Mesothelial cell of epicardium (in vitro differentiated cells): ENCODE data around the gene CRLF3. TPM values are rescaled to one million over a fixed set of nuclear protein-coding genes. Genes with fewer than 3 reads are reported as not detected.
"Not testable (repeated sequence)": the region's sequence is repeated elsewhere in the genome, so short reads cannot be mapped to it uniquely, and the experiment has no call there.

Experiments used
- DNase-seq, 2 experiments: peaks; one replicate each; pipeline ENCODE4 v3.0.0; 2021; ENCODE audit warnings: low spot score in 2 of 2; ENCODE audit not compliant: unreplicated experiment in 2 of 2
- H3K27ac Mint-ChIP-seq: 2 replicates; pipeline ENCODE4 v1.8.0; 2021; ENCODE audit warnings: mixed read lengths
- H3K27me3 Mint-ChIP-seq: 2 replicates; pipeline ENCODE4 v1.8.0; 2021; ENCODE audit warnings: low read depth, mixed read lengths
- H3K36me3 Mint-ChIP-seq: 2 replicates; pipeline ENCODE4 v1.8.0; 2021; ENCODE audit warnings: mixed read lengths
- H3K4me1 Mint-ChIP-seq: 2 replicates; pipeline ENCODE4 v1.8.0; 2021; ENCODE audit warnings: mixed read lengths
- H3K4me3 Mint-ChIP-seq: 2 replicates; pipeline ENCODE4 v1.8.0; 2021; ENCODE audit warnings: mild to moderate bottlenecking, moderate library complexity, mixed read lengths
- H3K9me3 Mint-ChIP-seq: 2 replicates; pipeline ENCODE4 v1.8.0; 2021; ENCODE audit warnings: mixed read lengths
- total RNA-seq: library from RNA; stranded (reverse); gene quantifications from 3 replicates; pipeline ENCODE4 v1.2.1, GENCODE V29; 2021
- TF ChIP-seq, protein P1 (sequence below): fragments of 200-600 bp; sonication (generic); IDR thresholded peaks from one replicate; pipeline ENCODE4 v1.5.0; 2021; ENCODE audit warnings: antibody characterized with exemption; ENCODE audit not compliant: unreplicated experiment

CRLF3 gene
- total RNA-seq, 1 donor from 2014 or later = 7.6 TPM

DNA sequence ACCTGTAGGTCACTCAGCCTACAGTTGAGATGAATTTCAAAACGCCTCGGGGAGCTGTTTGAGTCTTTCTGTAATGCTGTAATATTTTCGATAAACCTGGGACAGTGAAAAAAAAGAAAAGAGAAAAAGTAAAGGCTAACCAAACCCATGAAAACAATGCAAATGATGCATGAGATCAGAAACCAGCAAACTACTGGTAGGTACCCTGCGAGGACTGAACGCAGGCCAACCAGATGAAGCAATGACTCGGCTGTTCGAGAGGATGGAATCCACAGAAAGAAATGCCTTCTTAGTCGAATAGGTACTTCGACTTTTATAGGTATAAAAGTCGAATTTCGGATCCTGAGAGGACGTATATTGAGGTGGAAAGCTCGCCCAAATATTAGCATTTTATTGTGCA lies 6.8 kb upstream of the CRLF3 start:
- TF ChIP-seq, protein P1, sequence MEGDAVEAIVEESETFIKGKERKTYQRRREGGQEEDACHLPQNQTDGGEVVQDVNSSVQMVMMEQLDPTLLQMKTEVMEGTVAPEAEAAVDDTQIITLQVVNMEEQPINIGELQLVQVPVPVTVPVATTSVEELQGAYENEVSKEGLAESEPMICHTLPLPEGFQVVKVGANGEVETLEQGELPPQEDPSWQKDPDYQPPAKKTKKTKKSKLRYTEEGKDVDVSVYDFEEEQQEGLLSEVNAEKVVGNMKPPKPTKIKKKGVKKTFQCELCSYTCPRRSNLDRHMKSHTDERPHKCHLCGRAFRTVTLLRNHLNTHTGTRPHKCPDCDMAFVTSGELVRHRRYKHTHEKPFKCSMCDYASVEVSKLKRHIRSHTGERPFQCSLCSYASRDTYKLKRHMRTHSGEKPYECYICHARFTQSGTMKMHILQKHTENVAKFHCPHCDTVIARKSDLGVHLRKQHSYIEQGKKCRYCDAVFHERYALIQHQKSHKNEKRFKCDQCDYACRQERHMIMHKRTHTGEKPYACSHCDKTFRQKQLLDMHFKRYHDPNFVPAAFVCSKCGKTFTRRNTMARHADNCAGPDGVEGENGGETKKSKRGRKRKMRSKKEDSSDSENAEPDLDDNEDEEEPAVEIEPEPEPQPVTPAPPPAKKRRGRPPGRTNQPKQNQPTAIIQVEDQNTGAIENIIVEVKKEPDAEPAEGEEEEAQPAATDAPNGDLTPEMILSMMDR = no peak
- no peak for DNase-seq
- peak overlapping the region; percentile 99 for H3K4me3 Mint-ChIP-seq
- peak overlapping the region; percentile 98 for H3K27ac Mint-ChIP-seq
- no peaks in the 10 kb centered on the region for H3K9me3 Mint-ChIP-seq
- peaks cover 22% of the 10 kb centered on the region for H3K4me1 Mint-ChIP-seq
- peaks cover 3% of the 10 kb centered on the region for H3K36me3 Mint-ChIP-seq
- no peaks in the 10 kb centered on the region for H3K27me3 Mint-ChIP-seq

DNA sequence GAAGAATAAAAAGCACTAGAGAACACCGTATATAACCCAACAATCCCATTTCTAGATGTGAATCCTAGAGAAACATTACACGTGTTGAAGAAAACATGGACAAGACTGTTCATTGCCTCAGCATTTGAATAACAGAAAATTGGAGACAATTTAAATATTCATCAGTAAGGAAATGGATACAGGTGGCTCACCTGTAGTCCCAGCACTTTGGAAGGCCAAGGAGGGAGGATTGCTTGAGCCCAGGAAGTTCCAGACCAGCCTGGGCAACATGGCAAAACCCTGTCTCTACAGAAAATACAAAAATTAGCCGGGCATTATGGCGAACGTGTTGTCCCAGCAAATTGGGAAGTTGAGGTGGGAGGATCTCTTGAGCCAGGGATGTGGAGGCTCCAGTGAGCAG lies 4.5 kb upstream of the CRLF3 start:
- Mint-ChIP-seq H3K27me3 (no peaks in the 10 kb centered on the region), H3K4me1 (peaks cover 22% of the 10 kb centered on the region), H3K4me3 (no peak overlapping the region), H3K27ac (no peak overlapping the region), H3K36me3 (no peaks in the 10 kb centered on the region), H3K9me3 (no peaks in the 10 kb centered on the region)
- TF ChIP-seq, protein P1 = no peak
- DNase-seq = no peak

DNA sequence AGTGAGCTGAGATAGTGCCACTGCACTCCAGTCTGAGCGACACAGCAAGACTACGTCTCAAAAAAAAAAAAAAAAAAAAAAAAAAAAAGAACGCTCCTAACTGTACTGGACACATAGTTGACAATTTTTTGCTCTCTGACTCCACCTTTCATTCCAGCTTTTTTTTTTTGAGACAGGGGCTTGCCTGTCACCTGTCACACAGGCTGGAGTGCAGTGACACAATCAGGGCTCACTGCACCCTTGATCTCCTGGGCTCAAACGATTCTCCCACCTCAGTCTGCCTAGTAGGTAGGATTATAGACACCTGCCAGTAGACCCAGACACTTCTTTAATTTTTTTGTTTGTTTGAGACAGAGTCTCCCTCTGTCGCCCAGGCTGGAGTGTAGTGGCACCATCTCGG lies 2.6 kb upstream of the CRLF3 start:
- peaks cover 18% of the 10 kb centered on the region for H3K4me1 Mint-ChIP-seq
- no peak overlapping the region for H3K4me3 Mint-ChIP-seq
- TF ChIP-seq, protein P1 = no peak
- H3K9me3 Mint-ChIP-seq = no peaks in the 10 kb centered on the region
- no peak overlapping the region for H3K27ac Mint-ChIP-seq
- H3K27me3 Mint-ChIP-seq = no peaks in the 10 kb centered on the region
- DNase-seq = no peak
- H3K36me3 Mint-ChIP-seq = no peaks in the 10 kb centered on the region

DNA sequence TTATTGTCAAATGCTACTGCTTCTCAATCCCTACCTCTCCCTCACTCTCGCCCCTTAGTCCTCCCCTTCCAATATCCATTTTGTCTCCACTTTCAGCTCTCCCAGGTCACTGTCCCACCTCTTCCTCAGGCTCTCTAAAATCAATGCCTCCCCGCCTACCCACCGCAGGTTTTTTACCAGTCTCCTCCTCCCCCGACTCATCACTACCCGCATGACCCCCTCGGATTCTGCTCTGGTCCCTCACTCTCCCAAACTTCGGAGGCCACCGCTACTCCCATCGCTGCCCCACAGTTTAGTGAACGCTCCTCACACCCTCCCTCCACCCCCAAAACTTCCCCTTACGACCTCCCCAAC lies 513 bp downstream of the CRLF3 start:
- H3K9me3 Mint-ChIP-seq = no peaks in the 10 kb centered on the region
- peak overlapping the region; percentile 83 for H3K4me3 Mint-ChIP-seq
- H3K27ac Mint-ChIP-seq = peak overlapping the region; percentile 74
- H3K4me1 Mint-ChIP-seq = peaks cover 9% of the 10 kb centered on the region
- no peak for DNase-seq
- no peaks in the 10 kb centered on the region for H3K27me3 Mint-ChIP-seq
- TF ChIP-seq, protein P1 = no peak
- H3K36me3 Mint-ChIP-seq = no peaks in the 10 kb centered on the region

DNA sequence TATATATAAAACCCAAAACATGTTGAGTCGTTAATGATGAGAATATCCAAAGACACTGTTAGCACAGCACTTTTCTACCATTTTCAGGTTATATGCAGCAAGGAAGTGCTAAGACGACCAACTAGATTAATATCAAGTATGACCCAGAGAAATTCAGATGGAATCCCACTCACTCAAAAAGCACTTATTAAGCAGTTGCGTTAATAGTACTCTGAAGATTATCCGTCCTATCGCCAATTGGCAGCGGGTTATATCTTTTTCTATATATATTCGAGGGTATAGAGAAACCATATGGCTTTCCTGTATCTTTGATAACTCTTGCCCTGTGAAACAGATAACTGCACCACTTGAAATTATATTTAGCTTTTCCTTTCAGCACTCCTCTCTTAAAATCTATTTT lies 1.1 kb downstream of the CRLF3 start:
- no peaks in the 10 kb centered on the region for H3K9me3 Mint-ChIP-seq
- H3K36me3 Mint-ChIP-seq = no peaks in the 10 kb centered on the region
- DNase-seq = no peak
- TF ChIP-seq, protein P1 = no peak
- H3K27ac Mint-ChIP-seq = peak overlapping the region; percentile 74
- H3K4me1 Mint-ChIP-seq = peaks cover 9% of the 10 kb centered on the region
- no peaks in the 10 kb centered on the region for H3K27me3 Mint-ChIP-seq
- H3K4me3 Mint-ChIP-seq = peak overlapping the region; percentile 83

DNA sequence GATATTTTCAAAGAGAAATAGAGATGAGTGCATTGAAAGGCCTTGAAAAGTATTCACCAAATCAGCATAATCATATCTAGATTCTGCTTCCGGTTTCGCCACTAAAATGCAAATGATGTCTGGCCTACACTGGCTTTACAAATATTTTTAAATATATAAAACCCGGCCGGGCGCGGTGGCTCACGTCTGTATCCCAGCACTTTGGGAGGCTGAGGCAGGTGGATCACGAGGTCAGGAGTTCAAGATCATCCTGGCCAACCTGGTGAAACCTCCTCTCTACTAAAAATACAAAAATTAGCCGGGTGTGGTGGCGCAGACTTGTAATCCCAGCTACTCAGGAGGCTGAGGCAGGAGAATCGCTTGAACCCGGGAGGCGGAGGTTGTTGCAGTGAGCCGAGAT lies 1.6 kb downstream of the CRLF3 start:
- H3K4me1 Mint-ChIP-seq, H3K9me3 Mint-ChIP-seq, H3K4me3 Mint-ChIP-seq, H3K36me3 Mint-ChIP-seq, DNase-seq, H3K27me3 Mint-ChIP-seq, H3K27ac Mint-ChIP-seq: not testable (repeated sequence)
